NCI-H1417 (cell line): ENCODE measurements around the gene SERPINB5.

Experiments
- DNase-seq, 3 experiments: peaks; one replicate each; lab custom pipeline; 2025; lab: John Stamatoyannopoulos, UW

SERPINB5 gene

DNA sequence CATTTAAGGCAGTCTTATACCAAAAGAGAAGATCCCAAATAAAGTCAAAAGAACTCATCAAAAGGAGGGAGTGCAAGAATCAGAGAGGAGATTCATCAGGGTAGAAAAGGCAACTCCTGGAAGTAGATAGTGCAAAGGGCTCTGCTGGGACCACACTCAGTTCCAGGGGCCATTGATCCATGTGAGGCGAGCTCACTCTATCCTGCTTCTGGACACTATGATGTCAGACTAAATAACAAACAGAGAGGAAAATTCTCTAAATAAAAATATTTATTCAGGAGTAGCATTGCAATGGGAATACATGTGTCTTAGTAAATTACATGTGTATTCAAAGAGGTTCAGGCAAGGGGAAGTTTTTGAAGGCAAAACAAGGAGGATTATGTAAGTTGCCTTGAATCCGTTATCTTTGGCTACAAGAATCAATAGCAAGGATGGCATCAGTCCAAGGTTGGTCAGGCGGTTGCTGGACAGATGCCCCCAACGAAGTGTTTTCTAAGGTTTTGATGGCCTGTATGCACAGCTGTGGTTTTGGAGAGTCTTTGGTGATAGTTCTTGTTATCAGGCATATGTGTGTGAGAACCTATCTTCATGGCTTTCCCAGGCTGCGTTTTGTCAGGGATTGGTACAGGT, 52.2 kb downstream of the SERPINB5 start:
- no peak for DNase-seq

DNA sequence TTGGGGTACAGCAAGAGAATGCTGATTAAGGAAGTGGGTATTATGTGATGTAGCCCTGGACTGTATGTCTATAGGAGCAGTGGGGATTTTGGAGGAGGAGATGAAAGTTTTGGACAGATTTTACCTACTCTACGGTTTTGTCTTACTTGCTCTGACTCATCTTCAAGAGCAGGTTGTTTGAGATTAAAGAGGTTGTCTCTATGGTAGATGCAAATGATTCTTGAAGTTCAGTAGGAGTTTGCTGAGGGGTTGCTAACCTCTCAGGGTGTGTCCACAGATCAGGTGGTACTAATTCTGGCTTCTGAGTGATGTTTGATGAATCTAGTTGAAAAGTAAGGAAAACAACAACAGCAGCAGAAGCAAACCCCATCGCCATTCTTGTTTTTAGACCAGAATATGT, 55.7 kb downstream of the SERPINB5 start:
- no peak for DNase-seq

DNA sequence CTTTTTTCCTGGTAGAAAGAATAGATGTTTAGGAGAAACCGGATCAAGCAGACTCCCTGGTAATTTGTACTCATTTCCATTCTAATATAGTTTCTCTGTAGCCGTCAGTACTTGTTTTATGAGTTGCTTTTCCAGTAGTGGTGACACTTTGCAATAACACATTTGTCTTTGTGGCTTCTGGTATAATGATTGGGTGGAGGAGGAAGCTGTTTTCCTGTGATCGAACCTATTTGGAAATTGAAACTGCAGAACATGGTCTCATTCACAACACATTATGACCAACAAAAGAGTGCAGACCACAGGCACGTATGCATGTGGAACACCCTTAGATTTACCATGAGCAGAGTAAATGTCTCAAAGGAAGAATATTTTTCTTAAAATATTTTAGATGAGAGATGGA, 57.9 kb downstream of the SERPINB5 start:
- DNase-seq, result peak in 1 of 3 experiments; percentile 35

- DNase-seq, result peak in 1 of 3 experiments; percentile 8
These were observed 63.2 kb downstream of the SERPINB5 start for GRCh38 chr18:63539904-63540510.

- DNase-seq, result no peak
These were observed 65.3 kb downstream of the SERPINB5 start, which contains the start of gene SERPINB12 for GRCh38 chr18:63542069-63542468. SERPINB12 (plus strand) TSS chr18:63542369; CDS start chr18:63556160, 13,791 bp downstream.

DNA sequence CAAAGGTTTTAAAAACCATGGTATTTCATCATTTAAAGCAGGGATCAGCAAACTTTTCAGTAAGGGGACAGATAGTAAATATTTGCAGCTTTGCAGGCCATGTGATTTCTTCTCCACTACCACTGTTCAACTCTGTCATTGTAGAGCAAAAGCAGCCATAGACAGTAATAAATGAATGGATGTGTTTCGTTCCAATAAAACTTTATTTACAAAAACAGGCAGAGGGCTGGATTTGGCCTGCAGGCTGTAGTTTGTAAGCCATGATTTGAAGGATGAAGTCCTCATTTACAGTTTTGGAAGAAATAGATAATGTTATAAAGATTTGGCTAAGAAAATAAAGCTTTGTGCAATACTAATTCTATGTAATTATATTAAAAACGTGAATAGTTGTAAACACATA, 67.3 kb downstream of the SERPINB5 start:
- DNase-seq, result no peak

GRCh38 chr18:63545000-63545399, 68.2 kb downstream of the SERPINB5 start:
- peak in 1 of 3 experiments; percentile 54 for DNase-seq

GRCh38 chr18:63550068-63550467, 73.3 kb downstream of the SERPINB5 start:
- no peak for DNase-seq

DNA sequence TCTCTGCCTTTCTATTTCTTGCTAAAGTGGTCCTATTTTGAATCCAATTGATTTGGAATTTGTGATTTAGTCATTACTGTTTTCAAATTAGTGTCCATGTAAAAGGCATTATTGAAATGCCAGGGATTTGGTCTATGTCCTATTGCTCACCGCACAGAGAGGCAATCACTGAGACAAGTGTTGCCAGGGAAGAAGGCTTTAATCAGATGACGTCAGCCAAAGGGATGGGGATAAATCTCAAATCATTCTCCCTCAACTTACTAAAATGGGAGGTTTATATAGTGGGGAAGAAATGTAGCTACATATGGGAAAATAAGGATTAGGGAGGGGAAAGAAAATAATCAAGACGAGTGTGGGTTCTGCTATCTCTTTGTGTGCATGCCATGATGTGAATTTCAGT, 75.0 kb downstream of the SERPINB5 start:
- DNase-seq, result no peak

DNA sequence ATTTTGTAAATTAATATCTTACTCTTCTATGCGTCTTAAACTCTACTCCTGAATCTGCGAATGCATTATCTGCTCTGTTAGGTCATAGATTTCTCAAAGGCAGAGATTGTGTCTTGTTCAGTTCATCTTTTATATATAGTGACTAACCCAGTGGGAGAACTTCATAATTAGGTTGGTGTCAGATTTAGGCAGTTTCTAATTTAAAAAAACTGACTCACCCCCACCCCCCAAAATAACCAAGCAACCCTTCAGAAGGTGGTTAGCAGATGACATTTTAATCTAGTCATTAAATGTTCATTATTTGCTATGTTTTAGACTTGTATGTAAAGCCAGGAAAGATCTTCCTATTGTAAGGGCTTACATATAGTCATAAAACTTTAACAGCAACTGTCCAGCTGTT, 75.8 kb downstream of the SERPINB5 start:
- no peak for DNase-seq

DNA sequence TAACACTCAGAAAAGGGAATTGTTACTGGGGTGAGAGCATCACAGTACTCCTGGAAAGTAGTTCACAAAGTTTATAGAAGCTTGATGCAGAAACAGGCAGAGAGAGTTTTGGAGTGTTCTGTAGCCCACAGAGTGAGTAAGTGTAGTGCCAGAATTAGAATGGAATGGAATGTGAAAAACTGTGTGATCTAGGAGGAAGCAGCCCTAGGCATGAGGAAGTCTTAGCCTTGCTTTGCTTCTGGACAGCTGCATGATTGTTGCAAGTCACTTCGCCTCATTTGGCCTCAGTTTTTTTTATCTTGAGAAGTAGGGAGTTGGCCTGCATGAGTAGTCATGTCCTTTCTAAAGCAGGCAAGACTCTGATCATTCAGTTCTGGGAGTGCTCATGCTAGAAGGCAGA, 76.3 kb downstream of the SERPINB5 start:
- DNase-seq, result no peak
